HepG2 (cell line): ENCODE data around the gene PRMT5. TPM values are rescaled to one million over a fixed set of nuclear protein-coding genes. Genes with fewer than 3 reads are reported as not detected.
A peak's percentile ranks its signal among the peaks of the same experiment; 100 is the strongest.

Experiments used
- ADNP ChIP-seq: sonication (generic); formaldehyde crosslinking; IDR thresholded peaks from 2 replicates; pipeline ENCODE4 v1.4.0; 2020; ENCODE audit warnings: missing genetic modification reagents
- FOSL2 ChIP-seq: sonication (generic); formaldehyde crosslinking; IDR thresholded peaks from 2 replicates; pipeline ENCODE4 v1.4.0; 2020; ENCODE audit warnings: missing genetic modification reagents
- LCORL ChIP-seq, 2 experiments: fragments of 450-650 bp in 1 of 2; sonication (generic) in 1 of 2; formaldehyde crosslinking in 1 of 2; IDR thresholded peaks; 2 replicates each; pipeline versions ENCODE4 v1.5.0 to v1.6.1; 2017 to 2020; ENCODE audit warnings: antibody characterized with exemption in 1 of 2, missing genetic modification reagents in 1 of 2
- MYC ChIP-seq: sonication (generic); formaldehyde crosslinking; IDR thresholded peaks from 2 replicates; pipeline ENCODE4 v1.9.0; 2021; ENCODE audit warnings: missing genetic modification reagents, borderline replicate concordance
- NR2F6 ChIP-seq, 2 experiments: IDR thresholded peaks; 2 replicates each; pipeline ENCODE4 v1.6.1; 2016; ENCODE audit warnings: antibody characterized with exemption in 1 of 2, mild to moderate bottlenecking in 1 of 2
- PHF8 ChIP-seq: sonication (generic); formaldehyde crosslinking; IDR thresholded peaks from 2 replicates; pipeline ENCODE4 v1.5.0; 2020; ENCODE audit warnings: missing genetic modification reagents
- ZBTB7B ChIP-seq: sonication (generic); formaldehyde crosslinking; IDR thresholded peaks from 2 replicates; pipeline ENCODE4 v1.4.0; 2020; ENCODE audit warnings: missing genetic modification reagents
- ZMYM3 ChIP-seq: sonication (generic); formaldehyde crosslinking; IDR thresholded peaks from 2 replicates; pipeline ENCODE4 v1.5.1; 2020; ENCODE audit warnings: mild to moderate bottlenecking, missing genetic modification reagents
- ZNF160 ChIP-seq: sonication (generic); formaldehyde crosslinking; IDR thresholded peaks from 2 replicates; pipeline ENCODE4 v1.8.0; 2022; ENCODE audit warnings: mild to moderate bottlenecking, inconsistent platforms, missing genetic modification reagents
- ZNF180 ChIP-seq: sonication (generic); formaldehyde crosslinking; IDR thresholded peaks from 2 replicates; pipeline ENCODE4 v1.4.0; 2020; ENCODE audit warnings: low read depth, missing genetic modification reagents, borderline replicate concordance
- ZNF235 ChIP-seq: sonication (generic); formaldehyde crosslinking; IDR thresholded peaks from 2 replicates; pipeline ENCODE4 v1.8.1; 2023; ENCODE audit warnings: mild to moderate bottlenecking, missing genetic modification reagents, borderline replicate concordance
- ZNF292 ChIP-seq: sonication (generic); formaldehyde crosslinking; IDR thresholded peaks from 2 replicates; pipeline ENCODE4 v1.8.1; 2022; ENCODE audit warnings: mild to moderate bottlenecking, low read depth, missing genetic modification reagents, borderline replicate concordance
- ZNF335 ChIP-seq: sonication (generic); formaldehyde crosslinking; IDR thresholded peaks from 2 replicates; pipeline ENCODE4 v1.4.0; 2020; ENCODE audit warnings: missing genetic modification reagents
- ZNF460 ChIP-seq: sonication (generic); formaldehyde crosslinking; IDR thresholded peaks from 2 replicates; pipeline ENCODE4 v1.5.1; 2020; ENCODE audit warnings: missing genetic modification reagents, mild to moderate bottlenecking, borderline replicate concordance
- ZNF629 ChIP-seq: sonication (generic); formaldehyde crosslinking; conservative IDR thresholded peaks from 2 replicates; pipeline ENCODE4 v1.5.0; 2020; ENCODE audit warnings: missing genetic modification reagents
- ZNF768 ChIP-seq: sonication (generic); formaldehyde crosslinking; IDR thresholded peaks from 2 replicates; pipeline ENCODE4 v1.4.0; 2020; ENCODE audit warnings: missing genetic modification reagents
- ZSCAN20 ChIP-seq: sonication (generic); formaldehyde crosslinking; IDR thresholded peaks from 2 replicates; pipeline ENCODE4 v1.4.0; 2020; ENCODE audit warnings: missing genetic modification reagents, mild to moderate bottlenecking, borderline replicate concordance
- ZSCAN31 ChIP-seq: sonication (generic); formaldehyde crosslinking; IDR thresholded peaks from 2 replicates; pipeline ENCODE4 v1.5.0; 2020; ENCODE audit warnings: low read depth, mild to moderate bottlenecking, missing genetic modification reagents
- ZSCAN9 ChIP-seq: IDR thresholded peaks from 2 replicates; pipeline ENCODE4 v1.6.1; 2016; ENCODE audit warnings: borderline replicate concordance
- polyA plus RNA-seq, 8 experiments: library from polyadenylated mRNA; depleted of rRNA in 3 of 8; stranded (reverse) in 7 of 8; unstranded in 1 of 8; fragments of >200 nt; fragmentation: Illumina TruSeq in 4 of 8; extraction: Trizol in 4 of 8; gene quantifications; 2 replicates each; pipeline versions ENCODE4 v1.2.1 to v1.2.3, GENCODE V29; 2011 to 2016; ENCODE audit warnings: low read depth in 4 of 8, missing spikeins in 1 of 8, mixed read lengths in 1 of 8; ENCODE audit not compliant: insufficient read depth in 1 of 8
- total RNA-seq, 5 experiments: library from RNA; depleted of rRNA; stranded (reverse); fragments of >200 nt; fragmentation: Illumina TruSeq; extraction: Trizol; gene quantifications; 2 replicates each; pipeline ENCODE4 v1.2.3, GENCODE V29; 2016; ENCODE audit warnings: low read depth in 1 of 5
- TF ChIP-seq, protein P1 (sequence below): sonication (generic); formaldehyde crosslinking; IDR thresholded peaks from 2 replicates; pipeline ENCODE4 v1.4.0; 2020; ENCODE audit warnings: missing genetic modification reagents, borderline replicate concordance
- TF ChIP-seq, protein P2 (sequence below): sonication (generic); formaldehyde crosslinking; IDR thresholded peaks from 2 replicates; pipeline ENCODE4 v1.8.0; 2022; ENCODE audit warnings: mild to moderate bottlenecking, missing genetic modification reagents; ENCODE audit not compliant: insufficient replicate concordance
- TF ChIP-seq, protein P3 (sequence below): sonication (generic); formaldehyde crosslinking; IDR thresholded peaks from 2 replicates; pipeline ENCODE4 v1.5.0; 2020; ENCODE audit warnings: mild to moderate bottlenecking, missing genetic modification reagents
- TF ChIP-seq, protein P4 (sequence below): IDR thresholded peaks from 2 replicates; pipeline ENCODE4 v1.6.1; 2016; ENCODE audit warnings: missing genetic modification reagents, missing compliant biosample characterization
- TF ChIP-seq, protein P5 (sequence below): sonication (generic); formaldehyde crosslinking; IDR thresholded peaks from 2 replicates; pipeline ENCODE4 v1.4.0; 2020; ENCODE audit warnings: mild to moderate bottlenecking, missing genetic modification reagents

PRMT5 gene
- total and polyA plus RNA-seq, 2 of the 13 experiments (the other 11 are each of a cell fraction or from before 2014, with no cell fraction given), result 210 to 354 TPM

DNA sequence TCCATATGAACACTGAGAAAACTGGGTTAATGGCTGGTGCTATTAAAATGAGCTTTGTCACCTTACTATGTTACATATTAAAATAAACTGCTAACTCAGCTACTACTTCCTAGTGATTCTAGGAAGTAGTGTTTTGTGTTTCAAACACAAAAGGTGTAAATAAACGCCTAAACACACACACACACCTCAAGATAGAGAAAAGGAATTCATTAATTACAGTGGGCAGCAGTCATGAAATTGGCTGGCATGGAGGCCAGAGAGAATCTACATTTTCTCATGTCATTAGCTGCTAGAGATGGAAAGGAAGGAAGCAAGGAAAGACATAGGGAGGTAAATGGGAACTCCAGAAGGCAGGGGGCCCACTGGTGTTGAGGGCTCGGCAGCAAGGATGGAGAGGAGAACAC is 787 bp upstream of the PRMT5 start (continued):
- TF ChIP-seq, protein P1, sequence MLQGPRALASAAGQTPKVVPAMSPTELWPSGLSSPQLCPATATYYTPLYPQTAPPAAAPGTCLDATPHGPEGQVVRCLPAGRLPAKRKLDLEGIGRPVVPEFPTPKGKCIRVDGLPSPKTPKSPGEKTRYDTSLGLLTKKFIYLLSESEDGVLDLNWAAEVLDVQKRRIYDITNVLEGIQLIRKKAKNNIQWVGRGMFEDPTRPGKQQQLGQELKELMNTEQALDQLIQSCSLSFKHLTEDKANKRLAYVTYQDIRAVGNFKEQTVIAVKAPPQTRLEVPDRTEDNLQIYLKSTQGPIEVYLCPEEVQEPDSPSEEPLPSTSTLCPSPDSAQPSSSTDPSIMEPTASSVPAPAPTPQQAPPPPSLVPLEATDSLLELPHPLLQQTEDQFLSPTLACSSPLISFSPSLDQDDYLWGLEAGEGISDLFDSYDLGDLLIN (CRISPR knock-in tag), result no peak
- no peak for TF ChIP-seq ZSCAN31 (CRISPR knock-in tag)
- no peak for TF ChIP-seq ZSCAN20
- TF ChIP-seq, protein P2, sequence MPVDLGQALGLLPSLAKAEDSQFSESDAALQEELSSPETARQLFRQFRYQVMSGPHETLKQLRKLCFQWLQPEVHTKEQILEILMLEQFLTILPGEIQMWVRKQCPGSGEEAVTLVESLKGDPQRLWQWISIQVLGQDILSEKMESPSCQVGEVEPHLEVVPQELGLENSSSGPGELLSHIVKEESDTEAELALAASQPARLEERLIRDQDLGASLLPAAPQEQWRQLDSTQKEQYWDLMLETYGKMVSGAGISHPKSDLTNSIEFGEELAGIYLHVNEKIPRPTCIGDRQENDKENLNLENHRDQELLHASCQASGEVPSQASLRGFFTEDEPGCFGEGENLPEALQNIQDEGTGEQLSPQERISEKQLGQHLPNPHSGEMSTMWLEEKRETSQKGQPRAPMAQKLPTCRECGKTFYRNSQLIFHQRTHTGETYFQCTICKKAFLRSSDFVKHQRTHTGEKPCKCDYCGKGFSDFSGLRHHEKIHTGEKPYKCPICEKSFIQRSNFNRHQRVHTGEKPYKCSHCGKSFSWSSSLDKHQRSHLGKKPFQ (CRISPR knock-in tag), result no peak
- no peak for TF ChIP-seq ZBTB7B (CRISPR knock-in tag)
- no peak for TF ChIP-seq ZNF235 (CRISPR knock-in tag)
- no peak for TF ChIP-seq ZNF335 (CRISPR knock-in tag)
- TF ChIP-seq ZNF629 (CRISPR knock-in tag), result no peak
- no peak for TF ChIP-seq ZNF160
- TF ChIP-seq, protein P3, sequence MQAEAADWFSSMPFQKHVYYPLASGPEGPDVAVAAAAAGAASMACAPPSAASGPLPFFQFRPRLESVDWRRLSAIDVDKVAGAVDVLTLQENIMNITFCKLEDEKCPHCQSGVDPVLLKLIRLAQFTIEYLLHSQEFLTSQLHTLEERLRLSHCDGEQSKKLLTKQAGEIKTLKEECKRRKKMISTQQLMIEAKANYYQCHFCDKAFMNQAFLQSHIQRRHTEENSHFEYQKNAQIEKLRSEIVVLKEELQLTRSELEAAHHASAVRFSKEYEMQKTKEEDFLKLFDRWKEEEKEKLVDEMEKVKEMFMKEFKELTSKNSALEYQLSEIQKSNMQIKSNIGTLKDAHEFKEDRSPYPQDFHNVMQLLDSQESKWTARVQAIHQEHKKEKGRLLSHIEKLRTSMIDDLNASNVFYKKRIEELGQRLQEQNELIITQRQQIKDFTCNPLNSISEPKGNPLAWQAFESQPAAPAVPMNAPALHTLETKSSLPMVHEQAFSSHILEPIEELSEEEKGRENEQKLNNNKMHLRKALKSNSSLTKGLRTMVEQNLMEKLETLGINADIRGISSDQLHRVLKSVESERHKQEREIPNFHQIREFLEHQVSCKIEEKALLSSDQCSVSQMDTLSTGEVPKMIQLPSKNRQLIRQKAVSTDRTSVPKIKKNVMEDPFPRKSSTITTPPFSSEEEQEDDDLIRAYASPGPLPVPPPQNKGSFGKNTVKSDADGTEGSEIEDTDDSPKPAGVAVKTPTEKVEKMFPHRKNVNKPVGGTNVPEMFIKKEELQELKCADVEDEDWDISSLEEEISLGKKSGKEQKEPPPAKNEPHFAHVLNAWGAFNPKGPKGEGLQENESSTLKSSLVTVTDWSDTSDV (CRISPR knock-in tag), result no peak
- 0 out of 2 replicates have a peak, but pooled peaks have one; percentile 2 for TF ChIP-seq ZNF768 (CRISPR knock-in tag)
- TF ChIP-seq ZNF180 (CRISPR knock-in tag), result no peak
- no peak for TF ChIP-seq PHF8
- TF ChIP-seq, protein P4, sequence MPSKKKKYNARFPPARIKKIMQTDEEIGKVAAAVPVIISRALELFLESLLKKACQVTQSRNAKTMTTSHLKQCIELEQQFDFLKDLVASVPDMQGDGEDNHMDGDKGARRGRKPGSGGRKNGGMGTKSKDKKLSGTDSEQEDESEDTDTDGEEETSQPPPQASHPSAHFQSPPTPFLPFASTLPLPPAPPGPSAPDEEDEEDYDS, result no peak
- no peak for TF ChIP-seq ZSCAN9 (CRISPR knock-in tag)
- TF ChIP-seq FOSL2 (CRISPR knock-in tag), result no peak
- TF ChIP-seq MYC, result no peak
- TF ChIP-seq ZMYM3 (CRISPR knock-in tag), result no peak
- TF ChIP-seq ZNF292 (CRISPR knock-in tag), result no peak; the same call in 1 of the 2 replicates
- no peak for TF ChIP-seq LCORL (IDR thresholded peaks at IDR 0.05)
- TF ChIP-seq LCORL (CRISPR knock-in tag; IDR thresholded peaks at IDR 0.05), result no peak
- TF ChIP-seq NR2F6 (IDR thresholded peaks at IDR 0.05), result no peak
- no peak for TF ChIP-seq NR2F6 (CRISPR knock-in tag; IDR thresholded peaks at IDR 0.05)
- TF ChIP-seq, protein P5, sequence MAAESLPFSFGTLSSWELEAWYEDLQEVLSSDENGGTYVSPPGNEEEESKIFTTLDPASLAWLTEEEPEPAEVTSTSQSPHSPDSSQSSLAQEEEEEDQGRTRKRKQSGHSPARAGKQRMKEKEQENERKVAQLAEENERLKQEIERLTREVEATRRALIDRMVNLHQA (CRISPR knock-in tag), result no peak
- no peak for TF ChIP-seq ZNF460 (CRISPR knock-in tag)
- TF ChIP-seq ADNP (CRISPR knock-in tag), result no peak
